Thyroid gland (tissue), 4 donors: Measurements from ENCODE around the gene TESK2. TPM values are rescaled to one million over a fixed set of nuclear protein-coding genes. Genes with fewer than 3 reads are reported as not detected.
"Not testable (repeated sequence)": the region's sequence is repeated elsewhere in the genome, so short reads cannot be mapped to it uniquely, and the experiment has no call there.

Source experiments
- DNase-seq, 2 donors: peaks; one replicate each; pipeline ENCODE4 v3.0.0-alpha.2; 2019
- H3K27ac ChIP-seq, 3 donors: fragments of 200-600 bp; sonication (generic); 1 replicate in 2 of 3; 2 replicates in 1 of 3; pipeline ENCODE4 v1.5.1; 2016 to 2019; ENCODE audit warnings: mild to moderate bottlenecking in 1 of 3, moderate library complexity in 1 of 3
- H3K27me3 ChIP-seq: fragments of 200-600 bp; sonication (generic); one replicate; pipeline ENCODE4 v1.5.1; 2019
- H3K36me3 ChIP-seq, 2 donors: fragments of 200-600 bp; sonication (generic); one replicate each; pipeline ENCODE4 v1.5.1; 2016 to 2019
- H3K4me1 ChIP-seq, 2 donors: fragments of 200-600 bp; sonication (generic); one replicate each; pipeline ENCODE4 v1.5.1; 2017 to 2019
- H3K4me3 ChIP-seq, 3 donors: fragments of 200-600 bp; sonication (generic); replicated peaks in 1 of 3; 1 replicate in 2 of 3; 2 replicates in 1 of 3; pipeline ENCODE4 v1.5.1; 2016; ENCODE audit warnings: mild to moderate bottlenecking in 1 of 3
- H3K9me3 ChIP-seq: fragments of 200-600 bp; sonication (generic); one replicate; pipeline ENCODE4 v1.5.1; 2017
- CTCF ChIP-seq, 6 experiments: fragments of 200-600 bp in 3 of 6; fragments of 450-650 bp in 3 of 6; sonication (generic) in 3 of 6; IDR thresholded peaks; one replicate each; pipeline ENCODE4 v1.5.1; 2016 to 2019; ENCODE audit warnings: antibody characterized with exemption in 6 of 6, mild to moderate bottlenecking in 2 of 6, inconsistent platforms in 1 of 6, moderate library complexity in 1 of 6
- POLR2A ChIP-seq, 2 donors: fragments of 450-650 bp; IDR thresholded peaks; one replicate each; pipeline ENCODE4 v1.6.1; 2017; ENCODE audit warnings: antibody characterized with exemption in 2 of 2, mild to moderate bottlenecking in 2 of 2, moderate library complexity in 1 of 2
- WGBS, 2 donors: methylation state at CpG; one replicate each; pipeline ENCODE4 v1.1.5; 2017; 5-methylcytosine and 5-hydroxymethylcytosine counted together
- intact Hi-C: fragments of 100-400 bp; cut with DNase I; formaldehyde crosslinking; loops from one replicate; pipeline ENCODE4 v1.15.1; 2023
- total RNA-seq, 4 donors: library from RNA; depleted of rRNA; stranded (reverse); fragments of >200 nt; gene quantifications; one replicate each; pipeline ENCODE4 v1.2.3, GENCODE V29; 2016

The TESK2 gene
- total RNA-seq, 4 donors from 2014 or later: 4.8 to 5.7 (median 5.5) TPM

GRCh38 chr1:45395051-45395450 is 95.9 kb downstream of the TESK2 start:
- no peak for TF ChIP-seq POLR2A (IDR thresholded peaks at IDR 0.05)
- TF ChIP-seq CTCF (IDR thresholded peaks at IDR 0.05): no peak
- no peaks in the 10 kb centered on the region for H3K9me3 ChIP-seq
- 88% methylated on average over 2 of the region's 2 CpGs for WGBS, 2 donors
- no peaks in the 10 kb centered on the region for H3K36me3 ChIP-seq
- H3K27me3 ChIP-seq: no peaks in the 10 kb centered on the region
- DNase-seq: no peak
- no peak overlapping the region for H3K27ac ChIP-seq
- no peak overlapping the region for H3K4me3 ChIP-seq
- intact Hi-C loops: no loop called here
- H3K4me1 ChIP-seq: no peaks in the 10 kb centered on the region

GRCh38 chr1:45394342-45394741 is 96.6 kb downstream of the TESK2 start:
- no peak for DNase-seq
- no peaks in the 10 kb centered on the region for H3K9me3 ChIP-seq
- intact Hi-C loops: no loop called here
- H3K27ac ChIP-seq: no peak overlapping the region
- H3K27me3 ChIP-seq: no peaks in the 10 kb centered on the region
- H3K4me1 ChIP-seq: no peaks in the 10 kb centered on the region
- no peaks in the 10 kb centered on the region for H3K36me3 ChIP-seq
- no peak overlapping the region for H3K4me3 ChIP-seq
- TF ChIP-seq CTCF (IDR thresholded peaks at IDR 0.05) (no peak), POLR2A (IDR thresholded peaks at IDR 0.05) (no peak)
- 79 to 83% methylated on average over 3 of the region's 3 CpGs for WGBS, 2 donors

GRCh38 chr1:45393718-45394302 is 97.2 kb downstream of the TESK2 start:
- Histone ChIP-seq H3K4me3 (no peak overlapping the region), H3K4me1 (no peaks in the 10 kb centered on the region), H3K27ac (no peak overlapping the region), H3K9me3 (no peaks in the 10 kb centered on the region), H3K36me3 (no peaks in the 10 kb centered on the region), H3K27me3 (no peaks in the 10 kb centered on the region)
- no peak for DNase-seq
- TF ChIP-seq CTCF (IDR thresholded peaks at IDR 0.05): no peak
- WGBS, 2 donors: 72 to 82% methylated on average over 6 of the region's 6 CpGs
- intact Hi-C loops: no loop called here

- intact Hi-C loops: no loop called here
- Histone ChIP-seq H3K4me3 (no peak overlapping the region), H3K27me3 (no peaks in the 10 kb centered on the region), H3K9me3 (no peaks in the 10 kb centered on the region), H3K36me3 (no peaks in the 10 kb centered on the region), H3K27ac (no peak overlapping the region), H3K4me1 (no peaks in the 10 kb centered on the region)
- no peak for DNase-seq
- 97% methylated on average over 3 of the region's 3 CpGs for WGBS, 2 donors
- TF ChIP-seq CTCF (IDR thresholded peaks at IDR 0.05): no peak
- no peak for TF ChIP-seq POLR2A (IDR thresholded peaks at IDR 0.05)
These were observed 104.7 kb downstream of the TESK2 start for GRCh38 chr1:45386219-45386618.

GRCh38 chr1:45385302-45385701 is 105.7 kb downstream of the TESK2 start:
- Histone ChIP-seq H3K9me3 (no peaks in the 10 kb centered on the region), H3K27me3 (no peaks in the 10 kb centered on the region), H3K4me1 (no peaks in the 10 kb centered on the region), H3K36me3 (no peaks in the 10 kb centered on the region), H3K4me3 (no peak overlapping the region), H3K27ac (no peak overlapping the region)
- no peak for DNase-seq
- 89 to 94% methylated on average over 3 of the region's 3 CpGs for WGBS, 2 donors
- TF ChIP-seq POLR2A (IDR thresholded peaks at IDR 0.05) (no peak), CTCF (IDR thresholded peaks at IDR 0.05) (no peak)
- intact Hi-C loops: no loop called here

GRCh38 chr1:45384213-45384612 is 106.8 kb downstream of the TESK2 start:
- 86 to 93% methylated on average over 4 of the region's 4 CpGs for WGBS, 2 donors
- DNase-seq, H3K27me3 ChIP-seq, intact Hi-C loops, H3K27ac ChIP-seq, H3K9me3 ChIP-seq, H3K4me1 ChIP-seq, H3K4me3 ChIP-seq, H3K36me3 ChIP-seq: not testable (repeated sequence)
